ENCODE results near the gene SLC9A4. TPM values are rescaled to one million over a fixed set of nuclear protein-coding genes. Genes with fewer than 3 reads are reported as not detected.

The SLC9A4 gene
- total and polyA plus RNA-seq, 9 of the 15 experiments (the other 6 are each of a cell fraction or from before 2014, with no cell fraction given), result 0.04 to 0.15 (median 0.04) TPM; not detected in 5

DNA sequence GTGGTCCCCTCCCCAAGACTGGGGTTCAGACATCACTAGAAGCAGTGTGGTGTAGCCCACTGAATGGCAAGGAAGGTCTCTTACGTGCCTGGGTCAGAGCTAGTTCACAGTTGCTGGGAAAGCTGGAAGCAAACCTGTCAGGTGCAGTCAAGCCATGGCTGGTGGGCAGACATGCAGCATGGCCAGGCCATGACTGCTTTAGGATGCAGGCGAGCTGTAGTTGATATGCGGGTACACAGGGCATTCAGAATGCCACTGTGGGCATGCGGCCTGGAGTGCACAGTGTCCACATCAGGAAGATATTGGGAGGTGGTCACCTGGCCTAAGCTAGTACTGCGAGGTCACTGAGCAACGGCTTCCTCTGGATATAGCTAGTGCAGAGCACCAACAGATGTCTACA is 11.8 kb upstream of the SLC9A4 start:
- Histone ChIP-seq H3K79me2 (ENCODE audit: control insufficient read depth, insufficient read depth, low read length) (no peaks in the 10 kb centered on the region), H3K4me3 (no peak overlapping the region), H3K4me2 (ENCODE audit: insufficient read depth, low read length) (no peak overlapping the region), H2AFZ (ENCODE audit: low read depth, low read length) (no peak overlapping the region), H3K36me3 (ENCODE audit: control insufficient read depth, insufficient read depth, low read length) (no peaks in the 10 kb centered on the region), H3K9me3 (replicated peaks; ENCODE audit: control insufficient read depth, insufficient read depth, low read depth, low read length) (no peaks in the 10 kb centered on the region), H3K27ac (ENCODE audit: extremely low read depth, low read depth, low read length) (no peak overlapping the region), H3K27me3 (ENCODE audit: control insufficient read depth in 2 of 2, insufficient read depth in 2 of 2, low read length in 2 of 2) (peaks cover 5 to 7% of the 10 kb centered on the region in 2 experiments; a peak in 3 of 5 replicates), H4K20me1 (replicated peaks; ENCODE audit: control insufficient read depth, insufficient read depth, low read length) (no peaks in the 10 kb centered on the region), H3K9me1 (ENCODE audit: control insufficient read depth, insufficient read depth, low read length) (no peaks in the 10 kb centered on the region), H3K4me1 (replicated peaks in 1 of 2; ENCODE audit: control insufficient read depth in 2 of 2, insufficient read depth in 2 of 2, low read length in 2 of 2) (no peaks in the 10 kb centered on the region), H3K9ac (ENCODE audit: insufficient read depth in 1 of 2, low read depth in 2 of 2, low read length in 2 of 2) (no peak overlapping the region)
- ChIA-PET CTCF (ENCODE audit: low intra/inter-chr PET ratio) (no interaction called here), POLR2A (no interaction called here)
- TF ChIP-seq POLR3A (IDR thresholded peaks at IDR 0.05; ENCODE audit: borderline replicate concordance, extremely low read depth, insufficient read depth, insufficient read length) (no peak), JUND (IDR thresholded peaks at IDR 0.05; ENCODE audit: borderline replicate concordance, low read depth, low read length) (no peak), JUND (tag; IDR thresholded peaks at IDR 0.05; ENCODE audit: borderline replicate concordance, low read depth, low read length) (no peak), ZNF830 (CRISPR knock-in tag; IDR thresholded peaks at IDR 0.05) (no peak), ZEB2 (IDR thresholded peaks at IDR 0.05) (no peak), CHD2 (IDR thresholded peaks at IDR 0.05; ENCODE audit: low read depth, low read length) (no peak), NR4A1 (CRISPR knock-in tag; IDR thresholded peaks at IDR 0.05) (no peak), NR4A1 (tag; IDR thresholded peaks at IDR 0.05) (no peak), ZNF766 (CRISPR knock-in tag; conservative IDR thresholded peaks at IDR 0.05) (no peak), ZNF197 (CRISPR knock-in tag; IDR thresholded peaks at IDR 0.05; ENCODE audit: low read depth) (no peak), SMAD3 (CRISPR knock-in tag; conservative IDR thresholded peaks at IDR 0.05) (no peak), IRF2 (CRISPR knock-in tag; IDR thresholded peaks at IDR 0.05) (no peak), COPS2 (conservative IDR thresholded peaks at IDR 0.05) (no peak)
- TF ChIP-seq, protein P1, sequence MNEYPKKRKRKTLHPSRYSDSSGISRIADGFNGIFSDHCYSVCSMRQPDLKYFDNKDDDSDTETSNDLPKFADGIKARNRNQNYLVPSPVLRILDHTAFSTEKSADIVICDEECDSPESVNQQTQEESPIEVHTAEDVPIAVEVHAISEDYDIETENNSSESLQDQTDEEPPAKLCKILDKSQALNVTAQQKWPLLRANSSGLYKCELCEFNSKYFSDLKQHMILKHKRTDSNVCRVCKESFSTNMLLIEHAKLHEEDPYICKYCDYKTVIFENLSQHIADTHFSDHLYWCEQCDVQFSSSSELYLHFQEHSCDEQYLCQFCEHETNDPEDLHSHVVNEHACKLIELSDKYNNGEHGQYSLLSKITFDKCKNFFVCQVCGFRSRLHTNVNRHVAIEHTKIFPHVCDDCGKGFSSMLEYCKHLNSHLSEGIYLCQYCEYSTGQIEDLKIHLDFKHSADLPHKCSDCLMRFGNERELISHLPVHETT (CRISPR knock-in tag; conservative IDR thresholded peaks at IDR 0.05 in 1 of 2, IDR thresholded peaks at IDR 0.05 in 1 of 2), result no peak
- ATAC-seq, result no peak
- intact Hi-C loops (cut with micrococcal nuclease) (loop anchor here (5.0 kb wide), 1 partner anchor 104 kb away; the partner anchor contains the start of gene IL18R1), in situ Hi-C loops (cut with MboI) (no loop called here)
- no TSS peak for BruUV-seq (replicated peaks)
- no peak for FAIRE-seq
- no peak for DNase-seq (ENCODE audit: extremely low read depth in 1 of 4, low spot score in 3 of 4)
- WGBS (ENCODE audit: insufficient coverage, low coverage, missing lambda C conversion rate), result 3% methylated on average over 6 of the region's 6 CpGs

Data from K562 (cell line).